ENCODE measurements around the gene HGFAC.
"Not testable (repeated sequence)": the region's sequence is repeated elsewhere in the genome, so short reads cannot be mapped to it uniquely, and the experiment has no call there.

DNA sequence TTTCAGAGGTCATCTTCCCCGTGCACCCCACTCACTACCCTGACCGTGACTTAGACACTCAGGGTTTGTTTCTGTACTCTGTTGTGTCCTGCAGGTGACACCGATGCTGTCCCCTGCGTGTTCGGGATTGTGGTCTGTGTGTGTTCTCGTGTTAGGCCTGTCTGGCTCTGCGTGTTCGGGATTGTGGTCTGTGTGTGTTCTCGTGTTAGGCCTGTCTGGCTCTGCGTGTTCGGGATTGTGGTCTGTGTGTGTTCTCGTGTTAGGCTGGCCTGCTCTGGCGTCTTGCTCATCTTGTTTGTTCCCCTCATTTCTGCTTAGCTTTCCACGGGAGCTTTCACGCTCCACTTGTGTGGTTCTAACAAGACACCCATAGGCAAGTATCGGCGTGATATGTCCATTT is 30.6 kb upstream of the HGFAC start:
- TF ChIP-seq, protein P1, sequence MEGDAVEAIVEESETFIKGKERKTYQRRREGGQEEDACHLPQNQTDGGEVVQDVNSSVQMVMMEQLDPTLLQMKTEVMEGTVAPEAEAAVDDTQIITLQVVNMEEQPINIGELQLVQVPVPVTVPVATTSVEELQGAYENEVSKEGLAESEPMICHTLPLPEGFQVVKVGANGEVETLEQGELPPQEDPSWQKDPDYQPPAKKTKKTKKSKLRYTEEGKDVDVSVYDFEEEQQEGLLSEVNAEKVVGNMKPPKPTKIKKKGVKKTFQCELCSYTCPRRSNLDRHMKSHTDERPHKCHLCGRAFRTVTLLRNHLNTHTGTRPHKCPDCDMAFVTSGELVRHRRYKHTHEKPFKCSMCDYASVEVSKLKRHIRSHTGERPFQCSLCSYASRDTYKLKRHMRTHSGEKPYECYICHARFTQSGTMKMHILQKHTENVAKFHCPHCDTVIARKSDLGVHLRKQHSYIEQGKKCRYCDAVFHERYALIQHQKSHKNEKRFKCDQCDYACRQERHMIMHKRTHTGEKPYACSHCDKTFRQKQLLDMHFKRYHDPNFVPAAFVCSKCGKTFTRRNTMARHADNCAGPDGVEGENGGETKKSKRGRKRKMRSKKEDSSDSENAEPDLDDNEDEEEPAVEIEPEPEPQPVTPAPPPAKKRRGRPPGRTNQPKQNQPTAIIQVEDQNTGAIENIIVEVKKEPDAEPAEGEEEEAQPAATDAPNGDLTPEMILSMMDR (conservative IDR thresholded peaks at IDR 0.05; ENCODE audit: low read depth, low read length), result not testable (repeated sequence)
- TF ChIP-seq EZH2 (IDR thresholded peaks at IDR 0.05; ENCODE audit: low read length, unreplicated experiment), result not testable (repeated sequence)
